BE2C (cell line): Measurements from ENCODE around the gene FGF2.
A peak's percentile ranks its signal among the peaks of the same experiment; 100 is the strongest.

Experiments
- DNase-seq: peaks from one replicate; pipeline ENCODE4 v3.0.0-alpha.2; 2020
- H3K27me3 ChIP-seq: fragments of 250-450 bp; sonication (Bioruptor Pico); 2 replicates; pipeline ENCODE4 v1.5.1; 2020; ENCODE audit warnings: mild to moderate bottlenecking
- H3K36me3 ChIP-seq: fragments of 250-450 bp; sonication (Bioruptor Pico); 2 replicates; pipeline ENCODE4 v1.5.1; 2020; ENCODE audit warnings: mild to moderate bottlenecking
- H3K4me1 ChIP-seq: fragments of 250-450 bp; sonication (Bioruptor Pico); 2 replicates; pipeline ENCODE4 v1.5.1; 2020
- H3K4me3 ChIP-seq: 2 replicates; pipeline ENCODE4 v1.5.1; 2011; ENCODE audit warnings: low read depth, low read length
- H3K9me3 ChIP-seq: fragments of 250-450 bp; sonication (Bioruptor Pico); 2 replicates; pipeline ENCODE4 v1.5.1; 2020
- CTCF ChIP-seq: IDR thresholded peaks from 2 replicates; pipeline ENCODE4 v1.5.1; 2012; ENCODE audit warnings: mild to moderate bottlenecking, low read depth, low read length

FGF2 gene

GRCh38 chr4:122827879-122828601, 1.4 kb downstream of the FGF2 start:
- H3K36me3 ChIP-seq = no peaks in the 10 kb centered on the region
- H3K9me3 ChIP-seq = no peaks in the 10 kb centered on the region
- DNase-seq = peak; percentile 23
- no peak for TF ChIP-seq CTCF
- peaks cover 17% of the 10 kb centered on the region for H3K27me3 ChIP-seq
- H3K4me3 ChIP-seq = peak overlapping the region; percentile 68
- no peaks in the 10 kb centered on the region for H3K4me1 ChIP-seq

- no peaks in the 10 kb centered on the region for H3K9me3 ChIP-seq
- H3K36me3 ChIP-seq = no peaks in the 10 kb centered on the region
- H3K27me3 ChIP-seq = peaks cover 17% of the 10 kb centered on the region
- no peak for TF ChIP-seq CTCF
- H3K4me1 ChIP-seq = no peaks in the 10 kb centered on the region
- DNase-seq = no peak
- no peak overlapping the region for H3K4me3 ChIP-seq
Observed at GRCh38 chr4:122830426-122831095, 3.9 kb downstream of the FGF2 start.

GRCh38 chr4:122831515-122832196, 5.0 kb downstream of the FGF2 start:
- no peaks in the 10 kb centered on the region for H3K4me1 ChIP-seq
- TF ChIP-seq CTCF = no peak
- no peaks in the 10 kb centered on the region for H3K9me3 ChIP-seq
- H3K27me3 ChIP-seq = peaks cover 16% of the 10 kb centered on the region
- no peaks in the 10 kb centered on the region for H3K36me3 ChIP-seq
- DNase-seq = no peak
- H3K4me3 ChIP-seq = no peak overlapping the region

- Histone ChIP-seq H3K27me3 (peaks cover 6% of the 10 kb centered on the region), H3K4me3 (no peak overlapping the region), H3K9me3 (no peaks in the 10 kb centered on the region), H3K4me1 (no peaks in the 10 kb centered on the region), H3K36me3 (no peaks in the 10 kb centered on the region)
- DNase-seq = no peak
- no peak for TF ChIP-seq CTCF
Observed at GRCh38 chr4:122832732-122833131, 6.1 kb downstream of the FGF2 start.

- no peaks in the 10 kb centered on the region for H3K4me1 ChIP-seq
- no peaks in the 10 kb centered on the region for H3K36me3 ChIP-seq
- no peak for TF ChIP-seq CTCF
- H3K9me3 ChIP-seq = no peaks in the 10 kb centered on the region
- no peak for DNase-seq
- H3K27me3 ChIP-seq = no peaks in the 10 kb centered on the region
- H3K4me3 ChIP-seq = no peak overlapping the region
Observed at GRCh38 chr4:122833999-122834398, 7.4 kb downstream of the FGF2 start.

- Histone ChIP-seq H3K36me3 (no peaks in the 10 kb centered on the region), H3K4me1 (no peaks in the 10 kb centered on the region), H3K4me3 (no peak overlapping the region), H3K27me3 (no peaks in the 10 kb centered on the region), H3K9me3 (no peaks in the 10 kb centered on the region)
- no peak for DNase-seq
- no peak for TF ChIP-seq CTCF
Observed at GRCh38 chr4:122836941-122837340, 10.3 kb downstream of the FGF2 start.
